IPS-NIHi7 (cell line): Measurements from ENCODE around the gene GCLM.
"Not testable (repeated sequence)": the region's sequence is repeated elsewhere in the genome, so short reads cannot be mapped to it uniquely, and the experiment has no call there.

Source experiments
- DNase-seq: peaks from one replicate; pipeline ENCODE4 v3.0.0; 2012; ENCODE audit warnings: mixed read lengths; ENCODE audit errors: extremely low spot score

Gene GCLM

GRCh38 chr1:93888900-93889299 is 20.3 kb downstream of the GCLM start:
- DNase-seq, result no peak

DNA sequence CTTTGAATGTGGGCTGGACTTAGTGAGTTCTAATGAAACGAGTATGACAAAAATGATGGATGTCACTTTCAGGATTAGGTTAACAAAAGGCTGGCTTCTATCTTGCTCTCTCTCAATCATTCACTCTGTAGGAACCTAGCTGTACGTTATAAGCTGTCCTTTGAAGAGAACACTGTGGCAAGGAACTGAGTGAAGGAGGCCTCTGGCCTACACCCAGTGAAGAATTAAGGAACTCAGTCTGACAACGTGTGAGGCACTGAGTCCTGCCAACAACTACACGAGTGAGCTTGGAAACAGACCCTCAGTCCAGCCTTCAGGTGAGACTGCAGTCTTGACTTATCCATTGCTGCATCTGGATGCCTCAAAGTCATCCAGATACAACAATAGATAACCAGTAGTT is 27.0 kb downstream of the GCLM start:
- DNase-seq, result no peak

- no peak for DNase-seq
These were observed 28.5 kb downstream of the GCLM start for GRCh38 chr1:93880731-93881130.

DNA sequence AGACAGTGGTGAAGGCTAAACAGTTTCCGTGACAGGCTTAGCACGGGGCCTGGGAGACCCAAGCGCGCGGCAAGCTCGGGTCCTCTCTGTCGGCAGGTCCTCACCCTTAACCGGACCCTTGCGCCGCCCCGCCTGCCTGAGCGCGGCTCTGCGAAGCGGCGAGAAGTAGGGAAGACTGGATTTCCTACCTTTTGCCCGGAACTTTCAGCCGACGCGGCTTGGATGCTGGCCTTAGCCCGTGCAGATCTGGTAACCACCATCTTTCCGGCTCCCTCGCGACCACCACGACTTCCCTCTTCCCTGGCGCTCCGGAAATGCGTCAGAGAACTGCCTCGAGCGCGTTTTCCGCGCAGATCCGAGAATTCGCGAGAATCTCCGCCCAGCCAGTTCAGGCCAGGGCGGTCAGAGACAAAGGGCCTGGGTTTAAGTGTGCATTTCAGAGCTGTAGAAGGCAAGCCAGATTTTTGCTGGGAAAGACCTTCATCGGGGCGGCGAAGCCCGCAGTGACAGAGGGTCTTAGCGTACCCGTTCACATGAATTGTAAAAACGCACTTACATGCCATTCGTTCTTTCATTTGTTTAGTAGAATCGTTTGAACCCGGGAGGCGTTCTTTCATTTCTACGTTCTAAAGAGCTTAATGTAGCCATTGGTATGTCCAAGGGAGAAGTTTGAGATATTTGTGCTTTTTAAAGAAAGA is 30.2 kb downstream of the GCLM start, which contains the start of gene DNTTIP2:
Gene DNTTIP2 (minus strand): TSS at position 318 of the 698 bp plus-strand sequence. CDS start 58 bp downstream, at position 260.
- DNase-seq, result peak; percentile 97

GRCh38 chr1:93878501-93878888 is 30.7 kb downstream of the GCLM start:
- peak; percentile 19 for DNase-seq

DNA sequence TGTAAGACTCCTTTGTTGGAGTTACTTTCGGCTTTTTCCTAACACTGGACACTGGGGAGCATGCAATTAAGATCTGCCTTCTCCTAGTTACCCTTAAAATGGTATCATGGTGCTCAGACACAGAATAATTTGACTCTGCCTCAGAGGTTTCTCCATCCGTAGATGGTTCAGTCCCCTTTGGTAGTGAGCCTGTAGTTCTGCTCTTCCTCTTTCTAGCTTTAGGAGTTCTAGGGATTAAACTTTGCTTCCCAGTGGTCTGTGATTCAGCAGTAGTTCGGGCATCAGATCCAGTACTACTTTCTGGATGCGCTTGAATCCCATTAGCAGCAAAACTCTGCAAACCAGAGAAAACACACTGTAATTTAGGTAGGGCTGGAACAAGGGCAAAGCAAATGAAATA is 31.7 kb downstream of the GCLM start:
- no peak for DNase-seq

DNA sequence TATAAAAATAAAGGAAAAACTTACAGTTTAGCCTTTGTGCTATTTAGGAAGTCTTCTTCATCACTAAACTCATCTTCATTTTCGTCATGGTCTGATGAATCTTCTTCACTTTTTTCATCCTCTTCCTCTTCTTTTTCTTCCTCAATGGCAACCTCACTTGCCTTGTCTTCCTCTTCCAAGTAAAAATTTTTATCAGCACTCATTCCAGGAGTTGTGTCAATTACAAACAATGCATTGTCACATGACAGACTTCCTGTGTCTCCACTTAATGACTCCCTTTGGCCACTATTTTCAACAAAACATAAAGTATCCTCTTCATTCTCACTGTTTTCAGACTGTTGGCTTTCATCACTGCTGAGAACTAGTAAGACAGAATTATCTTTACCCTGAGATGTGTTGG is 33.0 kb downstream of the GCLM start:
- no peak for DNase-seq

- DNase-seq, result peak; percentile 20
These were observed 35.1 kb downstream of the GCLM start for GRCh38 chr1:93874025-93874651.

- no peak for DNase-seq
These were observed 37.9 kb downstream of the GCLM start for GRCh38 chr1:93871366-93871765.

DNA sequence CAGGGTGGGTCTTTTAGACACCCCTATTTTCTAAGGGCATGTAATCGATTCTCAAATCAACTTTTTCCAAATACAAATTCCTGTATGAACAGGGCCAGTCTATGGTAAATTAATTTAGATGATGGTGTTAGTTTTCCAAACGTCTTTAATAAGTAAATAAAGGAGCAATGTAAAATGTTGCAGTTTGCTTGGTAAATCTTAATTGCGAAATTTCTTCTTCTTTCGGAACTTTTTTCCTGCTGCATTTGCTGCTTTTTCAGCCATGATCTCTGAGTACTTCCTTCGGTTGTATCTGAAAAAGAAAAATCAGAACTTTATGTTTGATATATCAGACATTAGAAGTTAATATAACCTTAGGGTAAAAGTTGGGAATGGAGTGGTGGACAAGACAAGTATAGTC is 39.6 kb downstream of the GCLM start:
- DNase-seq, result no peak

GRCh38 chr1:93868492-93868891 is 40.7 kb downstream of the GCLM start:
- DNase-seq, result not testable (repeated sequence)

DNA sequence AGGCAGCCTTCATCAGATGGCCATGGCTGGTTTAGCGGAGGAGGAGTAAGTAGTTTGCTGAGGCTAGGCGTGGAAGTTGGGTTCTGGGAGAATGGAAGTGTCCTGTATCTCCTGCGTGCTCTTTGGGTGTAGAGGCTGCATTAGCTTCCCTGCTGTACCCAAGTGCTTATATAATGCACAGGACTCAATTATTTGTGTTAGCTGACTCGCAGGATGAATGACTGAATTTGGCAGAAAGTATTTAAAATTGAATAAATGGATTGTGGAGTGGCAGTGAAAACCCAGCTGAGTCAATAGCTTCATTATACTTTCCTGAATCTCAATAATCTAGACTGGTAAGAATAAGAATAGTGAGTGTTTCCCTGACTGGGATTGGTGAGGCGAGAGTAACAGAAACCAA is 44.0 kb downstream of the GCLM start:
- no peak for DNase-seq

GRCh38 chr1:93864175-93864574 is 45.1 kb downstream of the GCLM start:
- no peak for DNase-seq

DNA sequence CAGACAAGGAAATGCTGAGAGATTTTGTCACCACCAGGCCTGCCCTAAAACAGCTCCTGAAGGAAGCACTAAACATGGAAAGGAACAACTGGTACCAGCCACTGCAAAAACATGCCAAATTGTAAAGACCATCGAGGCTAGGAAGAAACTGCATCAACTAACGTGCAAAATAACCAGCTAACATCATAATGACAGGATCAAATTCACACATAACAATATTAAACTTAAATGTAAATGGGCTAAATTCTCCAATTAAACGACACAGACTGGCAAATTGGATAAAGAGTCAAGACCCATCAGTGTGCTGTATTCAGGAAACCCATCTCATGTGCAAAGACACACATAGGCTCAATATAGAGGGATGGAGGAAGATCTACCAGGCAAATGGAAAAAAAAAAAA is 51.6 kb downstream of the GCLM start:
- DNase-seq, result not testable (repeated sequence)

- DNase-seq, result not testable (repeated sequence)
These were observed 53.2 kb downstream of the GCLM start for GRCh38 chr1:93855983-93856382.

DNA sequence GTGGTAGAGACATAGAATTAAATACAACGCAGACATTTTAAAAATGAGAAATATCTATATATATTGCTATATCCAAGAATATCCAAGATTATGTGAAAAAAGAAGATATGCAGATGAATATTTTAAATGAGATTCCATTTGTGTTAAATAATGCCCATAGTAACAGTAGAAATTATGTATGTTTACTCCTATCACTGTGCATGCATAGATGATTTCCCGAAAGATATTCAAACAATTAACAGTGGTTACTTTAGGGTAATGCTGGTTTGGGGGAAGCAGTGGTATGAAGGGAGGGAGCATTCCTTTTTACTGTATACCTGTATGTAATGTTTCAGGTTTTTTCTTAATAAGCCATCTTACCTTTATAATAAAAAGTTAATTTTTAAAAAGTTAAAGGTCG is 55.3 kb downstream of the GCLM start:
- no peak for DNase-seq

DNA sequence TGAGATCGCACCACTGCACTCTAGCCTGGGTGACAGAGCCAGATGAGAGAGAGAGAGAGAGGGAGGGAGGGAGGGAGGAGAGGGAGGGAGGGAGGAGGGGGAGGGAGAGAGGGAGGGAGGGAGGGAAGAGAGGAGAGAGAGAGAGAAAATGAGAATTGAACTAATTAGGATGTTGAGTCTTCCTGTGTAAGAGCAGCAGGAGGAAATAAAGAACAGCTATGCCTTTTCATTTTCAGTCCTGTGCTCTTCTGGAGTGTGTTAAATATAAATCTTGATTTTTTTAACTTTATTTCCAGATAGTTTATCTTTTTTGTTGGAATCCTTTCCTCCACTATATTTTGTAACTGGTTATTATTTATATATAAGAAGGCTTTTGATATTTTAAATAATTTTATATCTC is 57.4 kb downstream of the GCLM start:
- DNase-seq, result no peak

DNA sequence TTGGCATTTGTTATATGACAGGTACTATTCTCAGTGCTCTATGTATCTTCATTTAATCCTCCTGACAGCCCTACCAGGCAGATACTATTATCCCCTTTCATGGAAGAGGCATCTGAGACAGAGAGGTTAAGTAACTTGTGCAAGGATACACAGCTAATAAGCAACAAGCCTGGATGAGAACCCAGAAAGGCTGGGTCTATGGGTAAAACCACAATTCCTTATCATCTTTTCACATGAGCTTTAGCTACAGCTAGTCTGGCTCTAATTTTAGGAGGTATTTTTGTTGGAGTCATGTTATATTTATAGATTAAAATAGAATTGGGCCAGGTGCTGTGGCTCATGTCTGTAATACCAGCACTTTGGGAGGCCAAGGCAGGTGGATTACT is 57.9 kb downstream of the GCLM start:
- no peak for DNase-seq

GRCh38 chr1:93850687-93851326 is 58.4 kb downstream of the GCLM start:
- DNase-seq, result not testable (repeated sequence)

GRCh38 chr1:93848350-93848883 is 60.8 kb downstream of the GCLM start:
- DNase-seq, result no peak

- peak; percentile 45 for DNase-seq
These were observed 61.4 kb downstream of the GCLM start for GRCh38 chr1:93847811-93848288.

DNA sequence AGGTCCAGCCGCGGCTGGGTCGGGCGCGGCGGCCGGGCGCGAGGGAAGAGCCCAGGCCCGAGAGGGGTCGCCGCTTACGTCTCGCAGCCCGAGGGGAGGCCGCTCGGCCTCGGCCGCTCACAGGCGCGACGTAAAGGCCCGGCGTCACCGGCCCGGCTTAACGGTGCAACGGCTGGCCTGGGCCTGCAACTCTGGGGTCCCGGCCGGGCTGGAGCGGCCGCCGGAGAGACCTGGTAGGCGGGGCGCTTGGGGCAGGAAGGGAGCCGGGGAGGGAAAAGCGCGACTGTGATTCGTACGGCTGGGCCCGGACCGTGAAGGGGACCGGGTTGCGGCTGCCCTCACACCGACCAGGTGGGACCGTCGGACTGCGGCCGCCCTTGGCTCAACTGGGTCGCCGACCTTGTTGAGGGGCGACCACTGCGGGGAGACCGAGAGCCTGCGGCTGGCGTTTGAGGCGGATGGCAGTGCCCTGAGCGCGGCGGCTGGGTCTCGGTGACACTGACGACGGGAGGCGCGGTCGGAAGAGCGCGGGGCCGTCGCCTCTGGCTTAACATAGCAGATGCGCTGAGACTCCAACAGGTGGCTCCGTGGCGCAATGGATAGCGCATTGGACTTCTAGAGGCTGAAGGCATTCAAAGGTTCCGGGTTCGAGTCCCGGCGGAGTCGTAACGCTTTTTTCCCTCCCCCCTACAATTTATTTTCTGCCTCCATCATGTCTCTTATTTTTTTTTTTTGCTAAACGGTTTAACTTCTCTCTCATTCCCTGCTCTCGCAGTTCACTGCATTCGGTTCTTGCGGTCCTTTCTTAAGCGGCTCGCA is 62.0 kb downstream of the GCLM start:
- DNase-seq, result peak; percentile 81
